Camera-type eye (tissue), 1 donor: ENCODE results near the gene MEIS2. TPM values are rescaled to one million over a fixed set of nuclear protein-coding genes. Genes with fewer than 3 reads are reported as not detected.

Source experiments
- total RNA-seq: library from RNA; depleted of rRNA; stranded (reverse); fragments of >200 nt; gene quantifications from one replicate; pipeline ENCODE4 v1.2.3, GENCODE V29; 2014

Gene MEIS2
- 132 TPM for total RNA-seq

DNA sequence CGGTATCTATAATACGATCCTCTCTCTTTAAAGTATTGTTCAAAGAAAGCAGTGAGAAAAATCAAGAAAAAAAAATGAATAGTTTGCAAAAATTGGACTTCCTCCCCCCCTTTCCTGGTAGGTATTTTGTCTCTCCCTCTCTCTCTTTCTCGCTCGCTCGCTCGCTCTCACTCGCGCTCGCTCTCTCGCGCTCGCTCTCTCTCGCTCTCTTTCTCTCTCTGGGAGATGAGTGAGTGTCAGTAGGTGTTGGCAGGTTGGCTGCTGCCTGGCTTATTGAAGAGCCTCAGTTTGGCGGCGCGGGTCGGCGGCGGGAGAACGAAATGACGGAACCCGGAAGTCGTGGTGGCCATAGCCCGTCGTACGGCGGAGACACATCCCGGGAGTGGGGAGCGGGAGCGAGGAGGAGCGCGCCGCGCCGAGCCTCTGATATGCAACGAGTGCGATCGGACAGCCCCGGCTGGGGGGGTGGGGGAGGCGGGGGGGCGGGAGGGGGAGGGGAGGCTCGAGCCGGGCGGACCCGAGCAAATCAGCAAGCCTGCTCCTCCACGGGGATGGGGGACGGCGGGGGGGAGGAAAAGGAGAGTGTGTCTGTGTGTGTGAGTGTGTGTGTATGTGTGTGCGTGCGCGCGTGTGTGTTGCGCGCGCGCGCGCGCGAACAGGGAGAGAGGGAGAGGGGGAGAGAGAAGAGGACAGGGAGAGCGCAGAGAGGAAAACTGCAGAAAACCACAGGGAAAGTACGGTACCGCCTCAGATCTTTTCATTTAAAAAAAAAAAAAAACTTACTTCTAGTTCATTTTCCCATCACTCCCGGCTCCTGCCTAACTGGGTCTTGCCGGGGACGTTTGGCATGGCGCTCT lies at the start of gene MEIS2:
Gene MEIS2 (minus strand): TSS at position 441 of the 857 bp plus-strand sequence. CDS start 1,083 bp downstream, outside the sequence.

